DMS53 (cell line): ENCODE results near the gene COG1.

Experiments
- DNase-seq: peaks from one replicate; lab custom pipeline; 2025; lab: John Stamatoyannopoulos, UW

COG1 gene

DNA sequence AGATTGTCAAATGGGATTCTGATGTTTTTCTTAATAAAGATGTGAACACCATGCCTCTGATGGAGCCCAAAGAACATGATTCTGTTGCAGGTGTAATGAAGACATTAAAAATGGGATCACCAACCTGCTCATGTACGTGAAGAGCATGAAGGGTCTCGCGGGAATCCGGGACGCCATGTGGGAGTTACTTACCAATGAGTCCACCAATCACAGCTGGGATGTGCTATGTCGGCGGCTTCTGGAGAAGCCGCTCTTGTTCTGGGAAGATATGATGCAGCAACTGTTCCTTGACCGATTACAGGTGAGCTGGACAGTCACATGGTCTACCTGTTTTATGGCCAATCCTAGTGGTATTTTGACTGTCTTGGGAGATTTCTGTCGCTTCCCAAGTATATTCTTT lies 7.6 kb downstream of the COG1 start:
- DNase-seq, result no peak

DNA sequence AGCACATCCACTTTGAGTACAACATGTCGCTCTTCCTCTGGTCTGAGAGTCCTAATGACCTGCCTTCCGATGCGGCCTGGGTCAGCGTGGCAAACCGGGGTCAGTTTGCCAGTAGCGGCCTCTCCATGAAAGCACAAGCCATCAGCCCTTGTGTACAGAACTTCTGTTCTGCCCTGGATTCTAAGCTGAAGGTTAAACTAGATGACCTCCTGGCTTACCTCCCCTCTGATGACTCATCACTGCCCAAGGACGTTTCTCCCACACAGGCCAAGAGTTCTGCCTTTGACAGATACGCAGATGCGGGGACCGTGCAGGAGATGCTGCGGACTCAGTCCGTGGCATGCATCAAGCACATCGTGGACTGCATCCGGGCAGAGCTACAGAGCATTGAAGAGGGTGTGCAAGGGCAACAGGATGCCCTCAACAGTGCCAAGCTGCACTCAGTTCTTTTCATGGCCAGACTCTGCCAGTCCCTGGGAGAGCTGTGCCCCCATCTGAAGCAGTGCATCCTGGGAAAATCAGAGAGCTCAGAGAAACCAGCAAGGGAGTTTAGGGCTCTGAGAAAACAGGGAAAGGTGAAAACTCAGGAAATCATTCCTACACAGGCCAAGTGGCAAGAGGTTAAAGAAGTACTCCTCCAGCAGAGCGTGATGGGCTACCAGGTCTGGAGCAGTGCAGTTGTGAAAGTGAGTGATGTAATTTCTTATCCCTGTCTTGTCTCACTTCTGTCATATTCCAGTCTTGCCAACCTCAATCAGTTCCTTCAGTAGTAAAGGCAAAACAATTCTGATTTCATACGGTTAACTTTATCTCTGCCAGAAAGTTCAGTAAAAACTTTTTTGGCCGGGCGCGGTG lies 8.6 kb downstream of the COG1 start:
- peak; percentile 30 for DNase-seq

DNA sequence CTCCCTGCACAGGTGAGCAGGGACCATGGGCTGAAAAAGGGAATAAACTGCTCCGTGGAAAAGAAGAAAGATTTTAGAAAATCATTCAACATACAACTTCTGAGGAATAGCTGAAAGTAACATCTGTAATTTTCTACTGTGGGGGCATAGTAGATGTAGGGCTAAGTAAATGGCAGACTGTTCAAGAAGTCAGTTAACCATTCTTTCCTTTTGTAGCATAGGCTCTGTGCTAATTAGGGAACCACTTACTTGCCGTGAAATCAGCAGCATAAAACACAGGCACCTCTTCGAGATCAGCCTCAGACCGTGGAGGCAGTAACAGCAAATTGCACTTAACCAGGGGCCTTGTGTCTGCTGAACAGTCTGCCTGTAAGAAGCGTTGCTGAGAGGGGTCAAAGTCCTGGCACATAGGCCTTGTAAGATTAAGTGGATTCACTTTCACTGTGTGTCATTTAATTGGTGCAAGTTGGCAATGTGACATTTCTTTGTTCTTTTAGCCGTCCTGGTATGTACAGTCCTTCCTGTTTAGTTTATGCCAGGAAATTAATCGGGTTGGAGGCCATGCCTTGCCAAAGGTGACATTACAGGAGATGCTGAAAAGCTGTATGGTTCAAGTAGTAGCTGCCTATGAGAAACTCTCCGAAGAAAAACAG lies 10.4 kb downstream of the COG1 start:
- peak; percentile 95 for DNase-seq

DNA sequence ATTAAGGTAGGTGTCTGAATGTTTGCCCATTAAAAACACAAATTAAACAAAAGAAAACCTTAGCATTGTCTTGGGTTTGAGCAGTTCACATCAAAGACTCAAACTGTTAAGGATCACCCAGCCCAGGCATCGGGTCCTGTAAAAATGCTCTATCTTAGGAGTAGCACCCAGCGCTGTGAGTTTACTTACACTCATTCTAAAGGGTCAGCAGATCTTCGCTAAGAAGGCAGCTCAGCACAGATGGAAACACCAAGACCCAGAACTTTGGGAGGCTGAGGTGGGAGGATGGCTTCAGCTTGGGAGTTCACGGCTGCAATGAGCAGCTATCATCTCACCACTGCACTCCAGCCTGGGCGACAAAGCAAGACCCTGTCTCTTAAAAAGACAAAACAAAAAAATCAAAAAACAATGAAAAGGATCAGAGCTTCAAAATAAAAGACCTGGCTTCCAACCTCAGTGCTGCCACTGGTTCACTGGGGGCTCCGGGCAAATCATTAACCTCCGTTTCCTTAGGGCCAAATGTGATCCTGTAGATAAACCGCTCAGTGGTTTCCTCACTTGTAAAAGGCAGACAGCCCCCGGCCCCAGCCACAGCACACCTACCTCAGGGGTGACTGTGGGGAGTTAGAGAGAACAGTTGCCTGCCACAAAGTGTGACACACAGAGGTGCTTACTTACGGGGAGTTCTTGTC lies 11.1 kb downstream of the COG1 start:
- DNase-seq, result peak; percentile 69

DNA sequence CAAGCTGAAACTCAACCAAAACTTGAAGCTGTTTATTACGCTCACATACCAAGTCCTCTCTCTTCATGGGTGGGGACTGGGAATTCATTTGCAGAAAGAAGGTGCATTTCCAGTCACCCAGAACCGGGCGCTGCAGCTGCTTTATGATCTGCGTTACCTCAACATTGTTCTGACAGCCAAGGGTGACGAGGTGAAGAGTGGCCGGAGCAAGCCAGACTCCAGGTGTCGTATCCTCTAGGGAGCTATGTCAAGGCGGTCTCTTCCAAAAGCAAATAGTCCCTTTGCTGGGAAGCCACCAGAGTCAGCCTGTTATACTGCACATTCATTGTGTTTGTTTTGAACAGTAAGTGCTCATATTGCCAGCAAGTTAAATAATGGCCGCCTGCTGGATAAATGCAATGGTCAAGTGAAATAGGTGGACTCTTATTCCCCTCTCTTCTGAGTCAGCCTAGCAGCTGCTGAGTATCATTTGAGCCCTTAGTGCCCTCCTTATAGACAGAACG lies 12.7 kb downstream of the COG1 start:
- peak; percentile 99 for DNase-seq

DNA sequence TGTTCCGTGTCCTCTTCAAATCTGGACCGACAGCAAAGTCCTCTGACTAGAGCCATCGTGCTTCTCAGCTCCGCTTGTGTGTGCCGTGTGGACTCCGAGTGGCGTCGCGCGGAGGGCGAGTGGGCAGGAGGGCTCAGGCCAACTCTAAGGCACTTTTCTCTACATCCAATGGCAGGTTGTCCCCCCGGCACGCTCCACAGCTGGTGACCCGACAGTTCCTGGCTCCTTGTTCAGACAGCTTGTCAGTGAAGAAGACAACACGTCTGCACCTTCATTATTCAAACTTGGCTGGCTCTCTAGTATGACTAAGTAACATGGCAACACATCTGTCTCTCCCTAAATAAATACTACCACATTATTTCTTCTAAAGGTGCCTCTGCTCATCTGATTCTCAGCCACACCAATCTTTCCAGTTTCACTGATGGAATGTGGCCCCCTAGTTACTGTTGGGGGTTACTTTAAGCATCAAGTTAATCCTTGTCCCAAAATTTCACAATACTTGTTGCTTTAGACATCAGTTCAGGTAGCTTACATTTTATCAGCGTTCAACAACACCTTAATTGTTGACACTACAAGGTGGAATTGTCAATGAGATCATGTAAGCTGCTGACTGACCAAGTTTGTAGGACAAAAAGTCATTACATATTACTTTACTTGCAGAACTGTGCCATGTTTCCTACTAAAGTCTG lies 15.4 kb downstream of the COG1 start:
- DNase-seq, result no peak

DNA sequence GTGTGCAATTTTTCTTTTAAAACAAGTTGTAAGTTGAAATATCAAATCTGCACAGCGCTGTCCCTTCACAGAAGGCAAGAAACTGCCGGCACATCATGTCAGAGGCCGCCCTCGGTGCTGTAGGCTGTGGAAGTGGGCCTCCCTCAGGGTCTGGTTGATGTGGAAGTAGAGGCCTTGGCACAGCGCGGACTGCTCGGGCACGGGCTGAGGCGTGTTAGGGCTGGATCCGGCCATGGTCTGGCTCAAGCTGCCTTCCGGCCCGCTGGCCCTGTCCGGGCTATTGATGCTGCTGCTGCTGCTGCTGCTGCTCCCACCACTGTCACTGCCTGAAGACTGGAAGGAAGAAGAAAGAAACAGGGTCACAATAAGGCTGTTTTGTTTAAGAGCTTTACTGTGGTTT lies 16.6 kb downstream of the COG1 start:
- DNase-seq, result no peak

DNA sequence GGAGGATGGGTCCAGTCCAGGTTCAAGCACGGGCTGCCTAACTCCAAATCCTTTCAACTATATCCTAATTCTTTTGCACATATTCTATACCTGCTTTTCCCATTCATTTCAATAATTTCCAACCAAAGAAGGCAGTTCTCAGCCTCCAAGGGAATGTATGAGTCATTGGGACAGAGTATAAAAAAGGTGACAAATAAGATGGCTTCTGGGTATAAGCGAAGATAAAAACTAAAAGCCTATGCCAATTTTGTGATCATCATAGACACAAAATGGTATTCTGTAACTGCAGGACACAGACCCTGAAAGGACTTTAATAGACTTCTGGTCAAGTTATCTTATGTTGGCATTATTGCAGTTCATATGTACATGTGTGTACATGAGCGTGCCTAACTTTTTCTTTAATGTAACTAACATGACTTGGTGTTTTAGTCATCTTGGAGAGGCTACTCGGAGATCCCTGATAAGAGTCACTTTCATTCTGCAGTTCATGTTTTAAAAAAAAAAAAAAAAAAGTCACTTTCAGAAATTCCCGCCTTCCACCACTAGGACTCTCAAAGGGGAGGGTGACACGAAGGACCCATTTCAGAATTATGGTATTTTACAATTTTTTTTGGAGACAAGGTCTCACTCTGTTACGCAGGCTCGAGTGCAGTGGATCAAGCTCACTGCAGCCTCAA lies 17.3 kb downstream of the COG1 start:
- DNase-seq, result peak; percentile 57

DNA sequence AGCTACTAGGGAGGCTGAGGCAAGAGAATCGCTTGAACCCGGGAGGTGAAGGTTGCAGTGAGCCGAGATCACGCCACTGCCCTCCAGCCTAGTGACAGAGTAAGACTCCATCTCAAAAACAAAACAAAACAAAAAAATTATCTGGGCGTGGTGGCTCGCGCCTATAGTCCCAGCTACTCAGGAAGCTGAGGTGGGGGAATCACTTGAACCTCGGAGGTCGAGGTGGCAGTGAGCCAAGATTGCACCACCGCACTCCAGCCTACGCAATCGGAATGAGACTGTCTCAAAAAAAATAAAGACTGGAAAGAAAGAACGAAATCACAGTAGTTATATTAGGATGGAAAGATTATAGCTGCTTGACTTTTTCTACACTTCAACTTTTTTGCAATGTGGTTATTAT lies 18.9 kb downstream of the COG1 start:
- DNase-seq, result no peak

DNA sequence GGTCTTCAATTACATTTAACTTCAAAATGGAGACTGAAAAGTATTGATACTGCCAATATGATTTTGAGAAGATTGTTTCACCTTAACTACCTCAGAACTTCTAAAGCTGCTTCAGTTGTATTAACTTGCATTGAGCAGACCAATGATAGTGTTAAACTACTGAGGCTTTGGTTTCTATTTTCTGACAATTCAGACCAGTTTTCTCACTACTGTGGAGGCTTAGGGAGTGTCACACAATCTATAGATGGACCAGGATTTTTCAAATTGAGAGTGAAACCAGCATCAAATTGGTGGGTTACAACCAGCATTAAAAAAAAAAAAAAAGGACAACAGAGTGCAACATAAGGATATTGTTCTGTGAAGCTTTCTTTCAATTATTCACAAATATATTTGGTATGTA lies 21.2 kb downstream of the COG1 start:
- DNase-seq, result no peak

DNA sequence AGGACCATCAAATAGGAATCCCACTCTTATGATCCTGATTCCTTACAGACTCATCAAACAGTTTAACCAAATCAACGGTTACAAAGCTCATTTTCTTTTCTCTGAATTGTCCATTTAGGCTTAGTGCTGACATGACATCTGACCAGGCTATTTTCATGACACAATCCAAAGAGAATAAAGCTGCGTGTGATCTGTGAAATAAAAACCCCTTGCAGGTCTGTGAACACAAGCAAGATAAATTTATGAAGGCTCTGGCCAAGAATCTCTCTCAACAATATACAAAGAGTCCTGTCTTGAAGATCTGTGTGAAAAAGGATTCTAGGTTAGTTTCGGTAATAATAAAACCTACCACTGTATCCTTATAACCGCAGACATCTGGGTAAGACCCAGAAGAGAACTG lies 22.0 kb downstream of the COG1 start:
- no peak for DNase-seq

DNA sequence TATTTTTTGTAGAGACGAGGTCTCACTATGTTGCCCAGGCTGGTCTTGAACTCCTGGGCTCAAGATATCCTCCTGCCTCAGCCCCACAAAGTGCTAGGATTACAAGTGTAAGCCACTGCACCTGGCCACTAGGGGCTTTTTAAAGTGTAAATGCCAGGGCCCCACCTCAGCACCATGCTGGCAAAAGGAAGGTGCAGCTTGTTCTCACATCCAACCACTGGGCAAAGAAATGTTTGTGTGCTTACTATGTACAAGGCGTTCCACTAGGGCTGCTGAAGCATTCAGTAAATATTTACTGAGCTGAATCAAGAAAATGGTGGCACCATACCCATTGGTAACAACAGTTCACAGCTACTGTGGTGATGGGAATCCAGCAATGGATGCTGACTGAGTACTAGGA lies 22.6 kb downstream of the COG1 start:
- peak; percentile 93 for DNase-seq

DNA sequence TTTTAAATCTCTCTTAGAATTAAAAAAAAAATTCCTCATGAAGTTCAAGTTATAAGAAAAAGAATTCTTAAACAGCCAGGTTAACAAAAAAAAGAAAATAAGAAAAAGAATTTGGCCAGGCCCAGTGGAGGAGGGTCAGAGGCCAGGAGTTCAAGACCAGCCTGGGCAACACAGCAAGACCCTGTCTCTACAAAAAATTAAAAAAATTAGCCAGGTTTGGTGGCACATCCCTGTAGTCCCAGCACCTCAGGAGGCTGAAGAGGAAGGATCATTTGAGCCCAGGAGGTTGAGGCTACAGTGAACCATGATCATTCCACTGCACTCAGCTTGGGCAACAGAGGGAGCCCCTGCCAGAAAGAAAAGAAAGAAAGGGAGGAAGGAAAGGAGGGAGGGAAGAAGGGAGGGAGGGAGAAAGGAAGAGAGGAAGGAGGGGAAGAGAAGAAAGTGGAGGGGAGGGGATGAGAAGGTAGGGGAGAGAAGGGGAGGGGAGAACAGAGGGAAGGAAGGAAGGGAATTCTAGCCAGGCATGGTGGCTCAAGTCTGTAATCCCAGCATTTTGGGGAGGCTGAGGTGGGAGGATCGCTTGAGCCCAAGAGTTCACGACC lies 30.9 kb downstream of the COG1 start:
- DNase-seq, result no peak

DNA sequence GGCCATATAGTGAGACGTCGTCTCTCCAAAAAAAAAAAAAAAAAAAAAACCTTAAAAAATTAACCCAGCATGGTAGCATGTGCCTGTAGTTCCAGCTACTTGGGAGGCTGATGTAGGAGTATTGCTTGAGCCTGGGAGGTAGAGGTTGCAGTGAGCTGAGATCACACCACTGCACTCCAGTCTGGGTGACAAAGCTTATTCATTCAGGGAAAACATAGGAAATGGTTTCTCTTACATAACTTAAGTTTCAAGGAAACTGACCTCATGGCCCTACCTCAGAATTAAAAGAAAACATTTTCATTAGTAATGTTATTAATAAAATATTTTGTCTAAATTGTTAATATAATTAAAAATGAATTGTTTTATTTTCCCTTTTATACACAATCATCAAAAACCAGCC lies 31.4 kb downstream of the COG1 start:
- no peak for DNase-seq

DNA sequence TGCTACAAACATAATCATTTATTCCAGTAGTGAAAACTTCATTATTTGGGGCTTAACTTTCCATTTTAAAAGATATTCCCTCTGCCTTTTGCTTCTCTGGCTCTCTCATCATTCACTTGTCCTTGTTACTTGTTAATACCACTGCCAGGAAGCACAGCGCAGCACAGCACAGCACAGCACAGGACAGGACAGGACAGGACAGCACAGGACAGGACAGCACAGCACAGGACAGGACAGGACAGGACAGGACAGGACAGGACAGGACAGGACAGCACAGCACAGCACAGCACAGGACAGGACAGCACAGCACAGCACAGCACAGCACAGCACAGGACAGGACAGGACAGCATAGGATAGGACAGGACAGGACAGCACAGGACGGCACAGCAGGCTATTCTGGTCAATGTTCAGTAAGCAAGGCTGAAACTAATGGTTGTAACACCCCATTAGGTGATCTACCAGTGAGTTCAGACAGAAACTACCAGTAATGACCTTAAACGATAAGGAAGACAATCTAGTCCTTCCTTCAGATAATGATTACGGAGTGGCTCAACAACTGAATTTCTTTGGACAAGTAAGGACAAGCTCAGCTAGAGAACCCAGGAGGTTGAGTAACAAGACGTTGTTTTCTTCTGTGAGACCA lies 31.9 kb downstream of the COG1 start:
- no peak for DNase-seq

DNA sequence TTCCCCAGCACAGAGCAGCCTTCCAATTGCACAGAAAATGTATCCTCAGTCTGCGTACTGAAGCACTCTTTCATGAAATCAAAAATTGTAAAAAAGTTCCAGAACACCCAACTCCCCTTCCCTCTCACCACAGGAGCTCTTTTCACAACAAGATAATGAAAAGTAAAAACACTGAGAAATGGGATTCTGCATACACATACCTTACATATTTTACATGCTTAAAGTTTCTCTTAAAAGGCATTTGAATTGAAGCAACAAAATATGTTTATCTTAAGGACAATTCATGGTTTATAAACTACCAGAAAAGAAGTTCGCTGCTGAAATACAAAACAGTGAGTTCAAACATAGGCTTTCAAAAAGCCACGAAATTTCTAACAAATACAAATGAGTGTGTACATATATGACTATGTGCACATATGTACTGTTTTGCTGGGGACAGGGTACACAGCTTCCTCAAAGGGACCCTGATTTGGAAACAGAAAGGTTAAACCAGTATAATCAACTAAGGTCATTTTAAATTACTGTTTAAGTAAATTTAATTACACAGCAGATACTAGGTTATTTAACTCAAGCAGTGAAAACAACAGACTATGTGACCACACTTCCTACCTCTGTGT lies 33.8 kb downstream of the COG1 start:
- no peak for DNase-seq

DNA sequence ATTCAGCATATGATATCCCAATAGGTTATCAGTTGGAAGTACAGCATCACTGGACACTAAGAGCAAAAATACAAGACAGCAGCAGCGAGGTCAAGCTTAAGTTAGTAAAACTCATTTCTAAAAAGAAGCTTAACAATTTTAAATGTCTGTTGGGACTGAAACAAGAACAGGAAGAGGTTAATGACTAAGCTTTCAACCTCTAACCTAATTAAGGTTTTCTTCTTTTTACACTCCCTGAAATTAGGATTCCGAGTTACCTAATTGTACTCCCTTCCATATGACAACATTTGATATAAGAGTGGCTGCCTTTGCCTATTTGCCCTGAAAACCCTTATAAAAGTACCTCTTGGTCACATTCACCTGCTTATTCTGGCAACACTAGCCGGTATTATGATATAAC lies 34.5 kb downstream of the COG1 start:
- no peak for DNase-seq

DNA sequence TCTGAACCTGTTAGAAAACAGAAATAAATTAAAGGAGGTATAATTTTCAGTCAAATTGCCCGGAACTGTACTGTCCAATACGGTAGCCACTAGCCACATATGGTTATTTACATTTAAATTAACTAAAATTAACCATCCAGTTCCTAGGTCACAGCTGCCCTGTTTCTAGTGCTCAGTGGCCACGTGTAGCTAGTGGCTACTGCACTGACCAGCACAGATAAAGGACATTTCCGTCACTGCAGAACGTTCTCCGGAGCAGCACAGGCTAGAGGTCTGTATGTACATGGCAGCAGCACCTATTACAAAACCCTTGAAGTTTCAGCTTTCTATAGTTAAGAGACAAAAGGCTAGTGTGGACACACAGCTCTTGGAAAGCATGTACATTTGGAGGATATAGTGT lies 35.1 kb downstream of the COG1 start:
- no peak for DNase-seq

DNA sequence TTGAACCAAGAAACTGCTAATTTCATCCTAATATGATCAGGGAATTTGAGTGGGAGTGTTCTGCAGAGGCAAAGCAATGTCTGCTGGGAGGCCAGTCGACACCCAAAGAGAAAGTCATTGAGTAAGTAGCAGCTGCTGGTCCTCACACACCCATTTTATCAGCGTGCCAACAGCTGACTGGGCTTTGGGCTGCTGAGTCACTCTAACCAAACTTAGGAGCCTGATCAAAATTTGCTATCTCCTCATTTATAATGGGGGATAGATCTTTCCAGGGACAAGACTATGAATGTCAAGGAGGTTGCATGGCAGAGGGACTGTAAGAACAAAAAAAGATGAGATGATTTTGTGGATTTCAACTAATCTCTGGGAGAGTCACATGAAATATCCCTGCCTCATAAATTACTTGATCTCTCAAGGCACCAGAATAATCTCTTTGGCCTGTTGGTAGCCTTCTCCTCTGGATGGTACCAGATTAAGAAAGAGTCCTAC lies 35.9 kb downstream of the COG1 start:
- peak; percentile 85 for DNase-seq

DNA sequence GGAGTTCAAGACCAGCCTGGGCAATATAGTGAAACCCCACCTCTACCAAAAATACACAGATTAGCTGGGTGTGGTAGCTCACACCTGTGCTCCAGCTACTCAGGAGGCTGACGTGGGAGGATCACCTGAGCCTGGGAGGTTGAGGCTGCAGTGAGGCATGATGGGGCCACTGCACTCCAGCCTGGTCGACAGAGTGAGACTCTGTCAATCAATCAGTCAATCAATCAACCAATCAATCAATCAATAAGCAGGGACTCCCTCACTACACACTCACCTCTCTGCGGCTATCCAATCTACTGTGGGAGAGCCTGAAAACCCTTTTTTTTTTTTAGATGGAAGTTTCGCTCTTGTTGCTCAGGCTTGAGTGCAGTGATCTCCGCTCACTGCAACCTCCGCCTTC lies 37.2 kb downstream of the COG1 start:
- no peak for DNase-seq
